ENCODE results near the gene C20orf144.
"Not testable (repeated sequence)": the region's sequence is repeated elsewhere in the genome, so short reads cannot be mapped to it uniquely, and the experiment has no call there.

Gene C20orf144

GRCh38 chr20:33662172-33662571 lies at the start of gene C20orf144:
C20orf144 (plus strand) TSS chr20:33662327; CDS start chr20:33662346, 19 bp downstream.
- no peak for DNase-seq (ENCODE audit: low read depth)

GRCh38 chr20:33621717-33622400 lies 40.3 kb upstream of the C20orf144 start:
- DNase-seq (ENCODE audit: low read depth), result no peak

DNA sequence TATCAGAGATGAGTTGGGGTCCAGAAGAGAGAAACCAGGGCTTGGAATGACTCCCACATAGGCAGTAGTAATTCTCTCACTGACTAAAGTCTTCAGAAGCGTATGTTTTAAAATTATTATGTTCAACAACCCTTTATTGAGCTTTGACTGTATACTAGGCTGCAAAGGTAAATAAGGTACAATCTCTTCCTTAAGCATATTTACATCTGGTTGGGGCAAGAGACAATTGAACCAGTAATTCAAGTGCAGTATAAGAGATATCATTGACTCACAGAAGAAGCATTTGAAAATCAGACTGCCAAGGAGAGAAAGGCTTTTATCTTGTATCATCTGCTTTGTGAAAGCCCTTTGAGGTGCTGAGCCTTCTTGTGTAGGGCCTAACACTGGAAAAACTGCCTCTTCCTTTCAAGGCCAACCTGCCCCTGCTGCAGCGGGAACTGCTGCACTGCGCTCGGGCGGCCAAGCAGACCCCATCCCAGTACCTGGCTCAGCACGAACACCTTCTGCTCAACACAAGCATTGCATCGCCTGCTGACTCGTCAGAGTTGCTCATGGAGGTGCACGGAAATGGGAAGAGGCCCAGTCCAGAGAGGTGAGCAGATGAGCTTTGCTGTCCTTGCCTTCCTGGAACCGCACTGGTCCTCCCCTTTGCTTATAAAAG lies 39.3 kb upstream of the C20orf144 start:
- no peak for DNase-seq (ENCODE audit: low read depth)

GRCh38 chr20:33624399-33624798 lies 37.7 kb upstream of the C20orf144 start:
- no peak for DNase-seq (ENCODE audit: low read depth)

GRCh38 chr20:33626190-33626589 lies 35.9 kb upstream of the C20orf144 start:
- DNase-seq (ENCODE audit: low read depth), result no peak

DNA sequence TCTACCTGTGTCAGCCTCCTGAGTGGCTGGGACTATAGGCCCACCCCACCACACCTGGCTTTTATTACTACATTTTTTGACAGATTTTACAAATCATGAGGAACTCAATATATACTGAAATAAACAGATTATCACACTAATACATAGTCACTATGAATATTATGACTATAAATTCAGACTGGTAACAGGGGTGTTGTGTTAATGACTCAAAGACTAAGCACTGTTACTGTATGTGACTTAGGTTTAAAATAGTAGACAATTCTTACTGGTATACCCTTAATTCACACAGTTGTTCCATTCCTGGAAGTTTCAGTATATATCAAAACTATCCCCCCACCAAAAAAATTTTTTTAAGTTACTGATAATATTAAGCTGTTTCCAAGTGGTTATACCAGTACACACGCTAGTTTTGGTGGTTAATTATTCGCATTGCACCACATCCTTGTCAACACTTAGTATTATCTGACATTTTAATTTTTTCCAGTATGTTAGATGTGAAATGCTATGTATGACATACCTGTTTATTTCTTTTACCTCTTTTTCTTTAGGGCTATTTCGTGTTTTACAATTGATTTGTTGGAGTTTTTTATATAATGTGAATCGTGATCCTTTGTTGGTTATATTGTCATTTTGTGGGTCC lies 34.4 kb upstream of the C20orf144 start:
- DNase-seq (ENCODE audit: low read depth), result no peak

GRCh38 chr20:33629533-33629932 lies 32.6 kb upstream of the C20orf144 start:
- DNase-seq (ENCODE audit: low read depth), result no peak

DNA sequence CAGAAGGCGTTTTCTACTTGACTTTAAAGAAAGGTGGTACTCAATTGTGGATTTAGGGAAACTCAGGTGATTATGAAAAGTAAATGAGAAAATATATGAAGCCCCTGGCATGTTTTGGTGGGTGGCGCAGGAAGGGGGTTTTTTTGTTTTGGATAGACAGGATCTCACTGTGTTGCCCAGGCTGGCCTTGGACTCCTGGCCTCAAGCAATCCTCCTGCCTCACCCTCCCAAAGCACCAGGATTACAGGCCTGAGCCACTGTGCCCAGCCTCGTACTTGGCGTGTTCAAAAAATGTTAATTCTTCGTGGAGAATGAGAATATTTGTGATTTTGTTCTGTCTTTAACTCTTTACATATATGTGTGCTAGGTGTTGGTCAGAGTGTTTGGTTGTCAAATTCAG lies 32.1 kb upstream of the C20orf144 start:
- DNase-seq (ENCODE audit: low read depth), result no peak

DNA sequence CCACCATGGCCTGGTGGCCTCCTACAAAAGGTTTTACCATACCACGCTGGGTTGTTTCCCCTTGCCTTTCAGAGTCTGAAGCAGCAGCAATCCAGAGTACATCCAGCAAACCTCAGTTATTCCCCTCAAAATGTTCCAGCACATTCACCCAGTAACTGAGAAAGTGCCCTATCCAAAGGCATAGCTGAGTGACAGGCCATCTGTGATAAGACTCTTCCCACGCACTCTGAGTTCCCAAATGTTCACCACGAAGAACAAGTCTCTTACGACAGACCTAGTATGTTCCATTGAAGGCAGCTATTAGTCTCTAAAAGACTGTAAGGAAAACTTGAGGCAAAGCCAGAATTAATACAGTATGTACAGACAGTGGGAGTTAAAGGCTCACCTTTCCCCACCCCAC lies 31.6 kb upstream of the C20orf144 start:
- no peak for DNase-seq (ENCODE audit: low read depth)

DNA sequence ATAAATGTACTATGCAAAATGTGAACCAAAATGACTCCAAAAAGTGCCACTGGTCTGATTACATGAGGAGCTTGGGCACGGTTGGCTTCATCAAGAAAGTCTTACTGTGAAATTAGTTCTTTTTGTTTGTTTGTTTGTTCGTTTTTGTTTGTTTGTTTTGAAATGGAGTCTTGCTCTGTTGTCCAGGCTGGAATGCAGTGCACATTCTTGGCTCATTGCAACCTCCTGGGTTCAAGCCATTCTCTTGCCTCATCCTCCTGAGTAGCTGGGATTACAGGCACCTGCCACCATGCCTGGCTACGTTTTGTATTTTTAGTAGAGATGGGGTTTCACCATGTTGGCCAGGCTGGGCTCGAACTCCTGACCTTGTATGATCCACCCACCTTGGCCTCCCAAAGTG lies 30.2 kb upstream of the C20orf144 start:
- DNase-seq (ENCODE audit: low read depth), result not testable (repeated sequence)

DNA sequence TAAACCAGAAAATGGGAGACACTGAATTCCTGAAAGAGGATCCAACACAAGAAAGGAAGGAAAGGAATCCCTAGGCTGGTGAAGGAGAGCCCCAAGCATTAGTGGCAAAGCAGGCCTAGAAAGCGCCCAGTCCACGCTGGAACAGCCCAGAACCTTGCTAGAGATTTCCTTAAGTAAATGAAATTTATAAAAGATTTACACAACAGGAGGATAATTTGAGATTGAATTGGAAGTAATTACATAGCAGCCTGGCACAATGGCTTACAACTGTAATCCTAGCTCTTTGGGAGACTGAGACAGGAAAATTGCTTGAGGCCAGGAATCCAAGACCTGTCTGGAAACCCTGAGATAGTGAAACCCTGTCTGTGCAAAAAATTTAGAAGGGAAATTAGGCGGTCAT lies 26.8 kb upstream of the C20orf144 start:
- no peak for DNase-seq (ENCODE audit: low read depth)

- no peak for DNase-seq (ENCODE audit: low read depth)
Measured at GRCh38 chr20:33636776-33637175, 25.4 kb upstream of the C20orf144 start.

DNA sequence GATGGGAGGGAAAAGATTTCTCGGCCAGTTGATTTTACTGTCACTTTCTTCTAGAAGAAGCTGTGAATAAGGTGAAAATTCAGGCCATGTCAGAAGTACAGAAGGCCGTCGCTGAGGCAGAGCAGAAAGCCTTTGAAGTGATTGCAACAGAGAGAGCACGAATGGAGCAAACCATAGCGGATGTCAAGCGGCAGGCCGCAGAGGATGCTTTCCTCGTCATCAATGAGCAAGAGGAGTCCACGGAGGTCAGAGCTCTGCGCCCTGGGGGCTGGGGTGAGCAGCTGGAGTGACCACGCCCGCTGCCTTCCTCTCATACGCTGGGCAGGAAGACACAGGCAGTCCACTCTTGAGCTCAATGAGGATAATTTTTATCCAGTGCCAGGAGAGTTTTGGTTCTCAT lies 21.8 kb upstream of the C20orf144 start:
- DNase-seq (ENCODE audit: low read depth), result no peak

DNA sequence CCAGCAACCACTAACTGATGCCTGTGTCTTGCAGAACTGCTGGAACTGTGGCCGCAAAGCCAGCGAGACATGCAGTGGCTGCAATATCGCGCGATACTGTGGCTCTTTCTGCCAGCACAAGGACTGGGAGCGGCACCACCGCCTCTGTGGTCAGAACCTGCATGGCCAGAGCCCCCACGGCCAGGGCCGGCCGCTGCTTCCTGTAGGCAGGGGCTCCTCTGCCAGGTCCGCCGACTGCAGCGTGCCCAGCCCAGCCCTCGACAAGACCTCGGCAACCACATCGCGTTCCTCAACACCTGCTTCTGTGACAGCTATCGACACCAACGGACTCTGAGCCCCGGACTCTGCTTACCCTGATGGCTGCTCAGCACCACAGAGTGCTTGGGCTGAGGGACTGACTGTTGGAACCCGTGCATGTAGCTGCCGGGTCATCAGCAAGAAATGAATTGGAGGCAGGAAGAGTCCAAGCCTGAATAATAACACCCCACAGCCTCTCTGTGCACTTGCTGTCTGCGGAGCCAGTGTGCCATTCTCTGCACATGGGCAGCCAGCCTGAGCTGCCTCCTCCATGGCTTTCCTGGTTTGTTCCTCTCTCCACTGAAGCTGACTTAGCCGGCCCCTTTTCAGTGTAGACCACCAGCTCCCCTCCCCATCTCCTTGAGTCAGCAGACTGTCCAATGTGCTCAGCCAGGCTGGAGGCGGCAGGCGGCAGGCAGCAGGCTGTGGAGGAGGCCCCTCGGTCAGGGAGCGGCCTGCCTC lies 17.6 kb upstream of the C20orf144 start:
- DNase-seq (ENCODE audit: low read depth), result no peak

DNA sequence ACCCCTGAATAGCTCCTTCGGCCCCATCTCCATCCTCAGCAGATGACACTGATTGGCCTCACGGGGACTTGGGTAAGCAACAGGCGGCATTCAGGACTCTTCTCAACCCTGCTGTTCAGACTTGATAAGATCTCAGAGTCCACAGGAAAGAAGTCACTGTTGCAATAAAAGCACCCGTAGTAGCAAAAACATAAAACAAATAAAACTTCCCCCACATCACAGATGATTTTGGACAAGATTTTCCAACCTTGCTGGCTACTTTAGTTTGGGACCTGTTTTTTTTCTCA lies 17.1 kb upstream of the C20orf144 start:
- DNase-seq (ENCODE audit: low read depth), result no peak

GRCh38 chr20:33645396-33645795 lies 16.7 kb upstream of the C20orf144 start:
- no peak for DNase-seq (ENCODE audit: low read depth)

DNA sequence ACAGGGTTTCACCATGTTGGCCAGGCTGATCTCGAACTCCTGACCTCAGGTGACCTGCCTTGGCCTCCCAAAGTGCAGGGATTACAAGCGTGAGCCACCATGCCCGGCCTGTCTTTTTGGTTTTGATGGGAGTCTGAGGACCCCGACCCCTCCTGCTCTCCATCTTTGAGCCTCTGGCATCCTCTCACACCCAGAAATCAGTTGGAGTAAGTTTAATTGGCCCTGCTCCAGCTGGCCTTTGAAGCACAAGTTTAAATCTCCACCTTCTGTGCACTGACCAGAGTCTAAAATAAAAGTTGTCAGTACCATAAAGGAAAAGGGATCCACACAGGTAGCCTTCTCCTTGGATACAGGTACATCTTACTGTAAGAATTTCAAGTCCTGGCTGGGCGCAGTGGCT lies 15.9 kb upstream of the C20orf144 start:
- no peak for DNase-seq (ENCODE audit: low read depth)

- not testable (repeated sequence) for DNase-seq (ENCODE audit: low read depth)
Measured at GRCh38 chr20:33646959-33647602, 15.0 kb upstream of the C20orf144 start.

GRCh38 chr20:33647603-33648395 lies 14.3 kb upstream of the C20orf144 start:
- DNase-seq (ENCODE audit: low read depth), result no peak

DNA sequence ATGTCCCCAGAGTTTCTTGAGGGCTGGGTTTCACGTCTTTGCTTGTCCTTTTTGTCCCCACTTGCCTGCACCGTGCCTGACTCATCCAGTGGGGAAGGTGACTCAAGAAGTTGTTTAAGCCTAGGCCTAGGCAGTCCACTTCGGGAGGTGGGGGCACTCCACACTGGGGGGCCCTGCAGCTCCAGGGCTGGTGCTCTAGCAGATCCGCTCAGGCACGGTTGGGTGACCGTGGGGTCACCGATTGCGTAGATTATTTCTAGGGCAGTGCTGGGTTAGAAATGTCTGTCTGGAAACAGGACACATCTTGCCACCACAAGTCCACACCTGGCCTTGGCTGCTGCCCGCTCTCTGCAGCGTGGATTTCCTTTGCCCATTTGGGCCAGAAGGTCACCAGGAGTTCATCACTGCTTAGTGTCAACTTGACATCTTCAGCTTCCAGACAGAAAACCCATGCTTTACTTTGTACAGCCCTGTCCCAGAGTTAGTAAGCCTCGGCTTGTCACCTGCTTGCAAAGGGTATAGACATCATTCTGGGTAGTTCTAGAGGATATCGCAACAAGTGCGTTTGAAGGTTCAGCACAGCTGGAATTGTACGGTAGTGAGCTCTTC lies 13.6 kb upstream of the C20orf144 start:
- no peak for DNase-seq (ENCODE audit: low read depth)

DNA sequence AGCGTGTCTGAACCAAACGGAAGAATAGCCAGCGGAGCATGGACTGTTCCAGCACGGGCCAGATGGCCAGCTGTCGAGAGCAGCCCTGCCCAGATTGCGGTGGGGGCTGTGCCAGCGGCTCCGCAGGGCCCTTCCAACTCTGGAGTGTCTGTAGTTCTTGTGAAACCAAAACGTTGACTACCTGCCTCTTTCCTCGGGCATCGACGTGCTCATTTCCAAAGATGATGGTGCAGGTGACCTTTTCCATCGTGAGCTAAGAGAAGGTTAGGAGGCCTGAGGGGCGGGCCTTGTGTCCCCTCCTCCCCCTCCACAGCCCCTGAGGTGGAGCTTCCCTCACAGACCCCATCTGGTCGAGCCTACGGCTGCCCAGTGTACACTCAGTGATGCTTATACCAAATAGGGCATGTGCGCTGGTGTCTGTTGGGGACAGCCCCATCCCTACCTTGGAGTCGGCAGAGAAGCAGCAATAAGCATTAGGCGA lies 12.9 kb upstream of the C20orf144 start:
- no peak for DNase-seq (ENCODE audit: low read depth)
